RWPE1 (cell line): Measurements from ENCODE around the gene ADGRD1.
"Not testable (repeated sequence)": the region's sequence is repeated elsewhere in the genome, so short reads cannot be mapped to it uniquely, and the experiment has no call there.

Experiments used
- CTCF ChIA-PET: fragments of 350-600 bp; sonication (Branson Sonifier 250); formaldehyde crosslinking; extraction: SDS; loops from one replicate; lab custom pipeline; 2021; lab: Yijun Ruan, JAX
- POLR2A ChIA-PET: fragments of 400-600 bp; formaldehyde crosslinking; extraction: SDS; loops from one replicate; lab custom pipeline; 2020; ENCODE audit warnings: antibody characterized with exemption; ENCODE audit not compliant: low non-redundant PET; lab: Yijun Ruan, JAX
- DNase-seq: peaks from one replicate; pipeline ENCODE4 v3.0.0; 2012; ENCODE audit warnings: low spot score
- H3K27ac ChIP-seq: fragments of 450-650 bp; 2 replicates; pipeline ENCODE4 v1.5.1; 2017
- TF ChIP-seq, protein P1 (sequence below): fragments of 450-650 bp; conservative IDR thresholded peaks from 2 replicates; pipeline ENCODE4 v1.5.1; 2017; ENCODE audit warnings: low read depth, mild to moderate bottlenecking

The ADGRD1 gene

DNA sequence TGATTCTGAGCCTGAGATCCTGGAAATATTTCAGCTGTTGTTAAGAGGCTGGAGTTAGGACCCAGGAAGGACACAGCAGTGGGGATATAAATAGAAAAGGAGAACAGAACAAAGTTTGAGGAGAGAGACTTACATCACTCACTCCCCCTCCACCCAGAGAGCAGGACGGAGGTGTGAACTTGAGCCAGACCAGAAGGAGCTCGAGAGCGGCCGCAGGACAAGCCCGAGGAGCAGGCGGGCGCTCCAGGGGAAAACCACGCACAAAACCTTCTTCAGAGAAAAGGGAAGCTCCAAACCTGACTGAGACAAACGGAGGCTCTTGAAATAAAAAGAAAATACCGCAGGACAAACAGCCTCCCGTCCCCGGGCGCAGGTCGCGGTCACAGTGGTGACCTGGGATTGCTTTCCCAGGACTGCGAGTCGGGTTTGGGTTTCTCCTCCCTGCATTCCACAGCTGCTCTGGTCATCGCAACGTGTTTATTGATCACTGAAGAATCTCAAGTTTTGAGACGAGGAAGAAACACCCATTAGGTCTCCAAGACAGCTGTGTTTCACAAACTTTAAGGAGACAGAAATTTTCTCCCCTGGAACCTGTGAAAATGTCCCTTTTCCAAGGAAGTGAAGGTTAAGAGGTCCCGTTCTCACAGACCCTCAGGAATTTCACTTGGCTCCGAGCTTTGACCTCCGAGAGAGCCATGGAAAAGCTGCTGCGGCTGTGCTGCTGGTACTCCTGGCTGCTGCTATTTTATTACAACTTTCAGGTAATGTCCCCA lies at the start of gene ADGRD1:
Gene ADGRD1, plus strand, starts transcription at position 137 of the 773 bp plus-strand sequence. Its CDS starts 559 bp downstream, at position 696.
- CTCF ChIA-PET, result interaction anchor here (0.7 kb wide), 1 partner anchor 114 kb away, joined by 3 read pairs; no protein-coding TSS in a partner anchor
- TF ChIP-seq, protein P1, sequence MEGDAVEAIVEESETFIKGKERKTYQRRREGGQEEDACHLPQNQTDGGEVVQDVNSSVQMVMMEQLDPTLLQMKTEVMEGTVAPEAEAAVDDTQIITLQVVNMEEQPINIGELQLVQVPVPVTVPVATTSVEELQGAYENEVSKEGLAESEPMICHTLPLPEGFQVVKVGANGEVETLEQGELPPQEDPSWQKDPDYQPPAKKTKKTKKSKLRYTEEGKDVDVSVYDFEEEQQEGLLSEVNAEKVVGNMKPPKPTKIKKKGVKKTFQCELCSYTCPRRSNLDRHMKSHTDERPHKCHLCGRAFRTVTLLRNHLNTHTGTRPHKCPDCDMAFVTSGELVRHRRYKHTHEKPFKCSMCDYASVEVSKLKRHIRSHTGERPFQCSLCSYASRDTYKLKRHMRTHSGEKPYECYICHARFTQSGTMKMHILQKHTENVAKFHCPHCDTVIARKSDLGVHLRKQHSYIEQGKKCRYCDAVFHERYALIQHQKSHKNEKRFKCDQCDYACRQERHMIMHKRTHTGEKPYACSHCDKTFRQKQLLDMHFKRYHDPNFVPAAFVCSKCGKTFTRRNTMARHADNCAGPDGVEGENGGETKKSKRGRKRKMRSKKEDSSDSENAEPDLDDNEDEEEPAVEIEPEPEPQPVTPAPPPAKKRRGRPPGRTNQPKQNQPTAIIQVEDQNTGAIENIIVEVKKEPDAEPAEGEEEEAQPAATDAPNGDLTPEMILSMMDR, result no peak

GRCh38 chr12:130904064-130904463 lies 49.6 kb upstream of the ADGRD1 start:
- CTCF ChIA-PET, result no interaction called here
- POLR2A ChIA-PET, result no interaction called here
- no peak for DNase-seq
- TF ChIP-seq, protein P1, result no peak
- H3K27ac ChIP-seq, result no peak overlapping the region

More for the DNA sequence above, at the start of gene ADGRD1:
- POLR2A ChIA-PET, result no interaction called here
- DNase-seq, result no peak
- no peak within 1 kb of the TSS for H3K27ac ChIP-seq

GRCh38 chr12:130904936-130905455 lies 48.7 kb upstream of the ADGRD1 start:
- CTCF ChIA-PET, DNase-seq, H3K27ac ChIP-seq, POLR2A ChIA-PET: not testable (repeated sequence)

GRCh38 chr12:130909111-130909510 lies 44.6 kb upstream of the ADGRD1 start:
- no peak overlapping the region for H3K27ac ChIP-seq
- CTCF ChIA-PET, result no interaction called here
- DNase-seq, result no peak
- POLR2A ChIA-PET, result no interaction called here
- TF ChIP-seq, protein P1, result no peak

DNA sequence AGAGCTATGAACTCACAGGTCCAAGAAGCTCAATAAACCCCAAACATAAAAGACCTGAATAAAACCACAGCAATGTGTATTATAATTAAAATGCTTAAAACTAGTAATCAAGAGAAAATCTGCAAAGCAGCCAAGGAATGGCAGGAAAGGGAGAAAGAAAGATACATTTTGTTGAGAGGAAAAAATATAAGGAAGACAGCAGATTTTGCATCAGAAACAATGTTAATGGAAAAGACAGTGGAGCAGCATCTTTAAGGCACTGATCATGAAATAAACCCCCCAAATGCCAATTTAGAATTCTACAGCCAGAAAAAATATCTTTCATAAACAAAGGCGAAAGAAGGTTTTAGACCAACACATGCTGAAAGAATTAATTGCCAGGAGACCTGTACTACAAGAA lies 42.5 kb upstream of the ADGRD1 start:
- H3K27ac ChIP-seq, result no peak overlapping the region
- ChIA-PET POLR2A (no interaction called here), CTCF (interaction anchor here (0.6 kb wide), 1 partner anchor 251 kb away, joined by 3 read pairs; no protein-coding TSS in a partner anchor)
- DNase-seq, result no peak
- TF ChIP-seq, protein P1, result no peak

DNA sequence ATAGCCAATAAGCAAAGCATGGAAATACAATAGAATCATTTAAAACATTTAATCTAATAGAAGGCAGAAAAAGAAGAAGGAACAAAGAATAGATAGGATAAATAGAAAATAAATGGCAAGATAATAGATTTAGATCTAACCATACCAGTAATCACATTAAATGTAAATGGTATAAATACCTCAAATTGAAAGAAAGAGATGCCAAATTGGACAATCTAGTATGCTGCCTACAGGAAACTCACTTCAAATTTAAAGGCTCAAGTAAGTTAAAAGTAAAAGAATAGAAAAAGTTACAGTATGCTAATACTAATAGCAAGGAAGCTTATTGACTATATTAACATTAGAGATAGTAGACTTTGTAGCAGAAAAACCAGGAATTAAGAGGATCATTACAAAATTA lies 41.8 kb upstream of the ADGRD1 start:
- no peak overlapping the region for H3K27ac ChIP-seq
- POLR2A ChIA-PET, result no interaction called here
- TF ChIP-seq, protein P1, result no peak
- CTCF ChIA-PET, result no interaction called here
- DNase-seq, result no peak
